HG02623 (cell line): ENCODE results near the gene CDC73.
"Not testable (repeated sequence)": the region's sequence is repeated elsewhere in the genome, so short reads cannot be mapped to it uniquely, and the experiment has no call there.

ENCODE experiments used
- ATAC-seq: cut with Tn5 transposase; IDR thresholded peaks from one replicate; pipeline ENCODE4 v1.9.1; 2021; ENCODE audit warnings: moderate library complexity; ENCODE audit not compliant: unreplicated experiment

Gene CDC73

GRCh38 chr1:193113992-193114332 is 7.9 kb upstream of the CDC73 start:
- ATAC-seq = no peak

GRCh38 chr1:193114485-193115095 is 7.2 kb upstream of the CDC73 start:
- ATAC-seq = no peak

- no peak for ATAC-seq
Observed at GRCh38 chr1:193115629-193116227, 6.1 kb upstream of the CDC73 start.

- ATAC-seq = not testable (repeated sequence)
Observed at GRCh38 chr1:193117167-193117566, 4.7 kb upstream of the CDC73 start.

GRCh38 chr1:193118194-193118593 is 3.6 kb upstream of the CDC73 start:
- no peak for ATAC-seq

GRCh38 chr1:193118803-193119730 is 2.8 kb upstream of the CDC73 start:
- no peak for ATAC-seq

- ATAC-seq = no peak
Observed at GRCh38 chr1:193120604-193121166, 1.1 kb upstream of the CDC73 start.

- no peak for ATAC-seq
Observed at GRCh38 chr1:193123751-193124150, 1.9 kb downstream of the CDC73 start.

- no peak for ATAC-seq
Observed at GRCh38 chr1:193125369-193125768, 3.5 kb downstream of the CDC73 start.

- peak; percentile 67 for ATAC-seq
Observed at GRCh38 chr1:193131266-193131860, 9.5 kb downstream of the CDC73 start.

- no peak for ATAC-seq
Observed at GRCh38 chr1:193140254-193140653, 18.4 kb downstream of the CDC73 start.

GRCh38 chr1:193141804-193142203 is 20.0 kb downstream of the CDC73 start:
- ATAC-seq = no peak

GRCh38 chr1:193142409-193142808 is 20.6 kb downstream of the CDC73 start:
- ATAC-seq = no peak

GRCh38 chr1:193143285-193143684 is 21.5 kb downstream of the CDC73 start:
- no peak for ATAC-seq

- ATAC-seq = no peak
Observed at GRCh38 chr1:193144361-193144938, 22.6 kb downstream of the CDC73 start.

- ATAC-seq = no peak
Observed at GRCh38 chr1:193144999-193145398, 23.2 kb downstream of the CDC73 start.

GRCh38 chr1:193156117-193156821 is 34.4 kb downstream of the CDC73 start:
- no peak for ATAC-seq

GRCh38 chr1:193156822-193157142 is 35.0 kb downstream of the CDC73 start:
- ATAC-seq = no peak

GRCh38 chr1:193157360-193157759 is 35.5 kb downstream of the CDC73 start:
- no peak for ATAC-seq

- ATAC-seq = no peak
Observed at GRCh38 chr1:193176113-193176512, 54.3 kb downstream of the CDC73 start.
